Measurements from ENCODE around the gene CFAP58.

CFAP58 gene

DNA sequence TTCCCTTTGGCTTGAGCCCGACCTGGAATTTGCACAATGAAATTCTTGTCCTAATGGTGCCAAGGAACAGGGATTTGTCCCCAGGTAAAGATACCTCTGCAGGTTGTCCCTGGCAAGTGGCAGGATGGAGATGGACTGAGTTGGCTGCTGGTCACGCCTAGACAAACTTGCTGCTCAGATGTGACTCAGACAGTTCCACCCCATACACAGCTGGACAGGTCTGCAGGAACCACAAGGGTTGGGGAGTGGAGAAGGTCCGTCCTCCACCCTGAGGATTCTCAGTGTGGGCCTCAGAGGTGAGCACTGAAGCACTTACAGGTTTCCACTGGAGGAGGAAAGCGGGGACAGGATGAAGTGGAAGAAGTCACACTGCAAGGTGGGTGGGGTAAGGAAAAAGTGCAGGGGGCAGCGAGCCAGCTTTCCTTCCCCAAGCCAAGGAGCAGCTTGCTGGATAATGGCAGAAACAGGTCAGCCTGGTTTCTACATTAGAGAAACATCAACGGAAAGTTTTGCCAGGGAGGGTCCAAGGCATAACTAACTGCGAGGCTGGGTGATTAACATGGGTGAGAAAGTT, 35.8 kb upstream of the CFAP58 start:
- no peak overlapping the region for H3K4me3 ChIP-seq (ENCODE audit: low read length)
- TF ChIP-seq, protein P1, sequence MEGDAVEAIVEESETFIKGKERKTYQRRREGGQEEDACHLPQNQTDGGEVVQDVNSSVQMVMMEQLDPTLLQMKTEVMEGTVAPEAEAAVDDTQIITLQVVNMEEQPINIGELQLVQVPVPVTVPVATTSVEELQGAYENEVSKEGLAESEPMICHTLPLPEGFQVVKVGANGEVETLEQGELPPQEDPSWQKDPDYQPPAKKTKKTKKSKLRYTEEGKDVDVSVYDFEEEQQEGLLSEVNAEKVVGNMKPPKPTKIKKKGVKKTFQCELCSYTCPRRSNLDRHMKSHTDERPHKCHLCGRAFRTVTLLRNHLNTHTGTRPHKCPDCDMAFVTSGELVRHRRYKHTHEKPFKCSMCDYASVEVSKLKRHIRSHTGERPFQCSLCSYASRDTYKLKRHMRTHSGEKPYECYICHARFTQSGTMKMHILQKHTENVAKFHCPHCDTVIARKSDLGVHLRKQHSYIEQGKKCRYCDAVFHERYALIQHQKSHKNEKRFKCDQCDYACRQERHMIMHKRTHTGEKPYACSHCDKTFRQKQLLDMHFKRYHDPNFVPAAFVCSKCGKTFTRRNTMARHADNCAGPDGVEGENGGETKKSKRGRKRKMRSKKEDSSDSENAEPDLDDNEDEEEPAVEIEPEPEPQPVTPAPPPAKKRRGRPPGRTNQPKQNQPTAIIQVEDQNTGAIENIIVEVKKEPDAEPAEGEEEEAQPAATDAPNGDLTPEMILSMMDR (conservative IDR thresholded peaks at IDR 0.05; ENCODE audit: low read depth, low read length), result no peak
- no peak for DNase-seq (ENCODE audit: low read depth)

DNA sequence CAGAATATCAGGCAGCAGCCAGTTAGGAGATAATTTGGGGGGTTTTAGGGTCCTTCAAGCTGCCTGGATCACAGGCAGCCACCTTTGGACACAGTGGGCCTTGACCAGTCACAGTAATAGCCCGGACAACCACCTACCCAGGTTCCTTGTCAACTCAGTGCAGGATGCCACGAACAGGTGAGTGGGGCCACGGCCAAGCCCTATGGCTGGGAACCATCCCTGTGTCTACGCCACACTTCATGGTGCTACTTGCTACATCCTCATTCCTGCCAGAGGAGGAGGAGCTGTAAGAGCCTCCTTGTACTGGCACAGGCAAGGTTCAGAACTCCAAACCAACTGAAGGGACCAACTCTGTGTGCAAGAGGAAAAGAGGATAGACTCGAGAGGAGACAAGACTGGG, 35.3 kb upstream of the CFAP58 start:
- TF ChIP-seq, protein P1 (conservative IDR thresholded peaks at IDR 0.05; ENCODE audit: low read depth, low read length), result no peak
- H3K4me3 ChIP-seq (ENCODE audit: low read length), result no peak overlapping the region
- DNase-seq (ENCODE audit: low read depth), result no peak

DNA sequence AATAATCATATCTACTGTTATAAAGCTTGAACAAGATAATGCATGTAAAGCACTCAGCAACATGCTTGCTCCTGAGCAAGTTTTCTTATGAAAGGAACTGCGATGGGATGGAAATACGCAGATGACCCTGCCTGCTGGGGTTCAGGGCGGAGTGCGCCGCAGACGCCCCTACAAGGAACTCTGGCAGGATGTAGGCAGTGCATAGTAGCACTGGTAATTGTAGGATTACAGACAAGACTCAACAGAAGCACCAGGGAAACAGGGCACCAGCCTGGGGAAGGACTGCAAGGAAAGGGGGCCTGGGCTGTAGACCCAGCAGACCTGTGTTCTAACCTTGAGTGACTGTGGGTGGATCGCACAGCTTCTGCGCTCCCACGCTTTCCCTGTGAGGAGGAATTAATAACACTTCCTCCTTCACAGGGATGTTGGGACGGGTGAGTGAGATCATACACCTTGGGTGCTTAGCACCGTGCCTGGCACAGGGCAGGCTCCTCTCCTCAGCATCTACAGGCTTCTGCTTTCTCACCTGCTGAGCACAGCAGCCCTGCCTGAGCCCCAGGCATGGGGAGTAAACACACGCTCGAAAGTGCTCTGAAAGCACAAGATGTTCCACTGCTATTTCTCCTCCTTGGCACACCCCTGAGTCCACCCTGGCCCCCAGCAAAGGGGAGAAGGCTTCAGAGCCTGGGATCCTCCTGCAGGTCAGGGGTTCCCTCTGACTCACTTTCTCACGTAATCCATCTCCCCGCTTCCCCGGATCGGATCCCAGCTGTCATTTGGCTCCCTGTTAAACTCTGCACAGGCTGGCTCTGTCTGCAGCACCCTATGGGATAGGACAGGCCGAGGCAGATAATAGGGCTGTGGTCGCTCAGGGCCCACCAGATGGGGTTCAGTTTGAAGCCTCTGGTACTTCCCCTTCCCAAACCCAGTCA, 34.6 kb upstream of the CFAP58 start:
- no peak overlapping the region for H3K4me3 ChIP-seq (ENCODE audit: low read length)
- DNase-seq (ENCODE audit: low read depth), result no peak
- TF ChIP-seq, protein P1 (conservative IDR thresholded peaks at IDR 0.05; ENCODE audit: low read depth, low read length), result no peak

DNA sequence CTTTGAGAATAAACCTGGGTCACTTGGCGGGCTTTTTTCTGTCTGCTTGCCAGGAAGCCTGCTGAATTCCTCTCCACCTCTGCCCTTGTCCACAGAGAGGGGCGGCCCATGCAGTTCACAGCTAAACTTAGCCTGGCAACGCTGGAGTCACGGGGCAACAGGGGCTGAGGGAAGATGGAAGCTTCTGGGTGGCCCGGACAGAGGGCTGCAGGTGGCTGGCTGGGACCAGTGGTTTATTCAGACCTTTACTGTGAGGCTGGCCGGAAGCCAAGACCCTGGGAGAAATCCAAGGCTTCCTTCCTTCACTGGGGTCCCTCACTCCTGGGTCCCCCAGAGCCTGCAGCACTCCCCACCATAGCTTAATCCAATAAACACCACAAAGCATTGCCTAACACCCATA, 32.4 kb upstream of the CFAP58 start:
- DNase-seq (ENCODE audit: low read depth), result no peak
- TF ChIP-seq, protein P1 (conservative IDR thresholded peaks at IDR 0.05; ENCODE audit: low read depth, low read length), result no peak
- H3K4me3 ChIP-seq (ENCODE audit: low read length), result no peak overlapping the region

DNA sequence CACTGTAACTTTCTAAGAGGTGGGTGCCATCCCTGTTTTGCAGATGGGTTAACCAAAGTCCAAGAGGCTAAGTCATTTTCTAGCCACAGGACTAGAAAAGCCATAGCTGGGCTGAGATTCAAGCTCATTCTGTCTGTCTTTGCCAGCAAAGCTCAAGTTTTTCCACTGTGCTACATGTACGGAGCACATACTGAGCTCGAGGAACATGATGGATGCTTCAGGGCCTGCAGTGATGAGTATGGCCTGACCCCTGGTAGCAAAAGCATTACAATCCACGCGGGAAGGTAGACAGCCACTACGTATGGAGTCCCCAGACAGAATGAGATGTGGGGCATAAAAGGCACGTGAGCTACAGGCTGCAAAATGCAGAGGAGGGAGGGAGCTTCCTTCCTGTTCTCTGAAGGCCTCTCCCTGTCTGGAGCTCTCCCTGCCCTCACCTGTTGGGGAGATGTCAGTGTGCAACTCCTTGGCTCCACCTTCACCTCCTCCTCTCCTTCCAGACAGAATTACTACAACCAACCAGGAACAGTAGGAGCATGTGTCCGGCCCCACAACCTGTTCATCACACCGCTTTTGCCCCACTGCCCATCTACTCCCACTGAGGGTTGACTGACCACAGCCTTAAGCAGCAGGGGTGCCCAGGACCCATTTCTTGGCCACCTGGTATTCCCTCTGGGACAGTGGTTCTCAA, 31.8 kb upstream of the CFAP58 start:
- DNase-seq (ENCODE audit: low read depth), result no peak
- TF ChIP-seq, protein P1 (conservative IDR thresholded peaks at IDR 0.05; ENCODE audit: low read depth, low read length), result no peak
- H3K4me3 ChIP-seq (ENCODE audit: low read length), result no peak overlapping the region

GRCh38 chr10:104322416-104322782, 31.2 kb upstream of the CFAP58 start:
- DNase-seq (ENCODE audit: low read depth), result no peak
- no peak overlapping the region for H3K4me3 ChIP-seq (ENCODE audit: low read length)
- TF ChIP-seq, protein P1 (conservative IDR thresholded peaks at IDR 0.05; ENCODE audit: low read depth, low read length), result no peak
